ENCODE measurements around the gene KLF15.

Gene KLF15

DNA sequence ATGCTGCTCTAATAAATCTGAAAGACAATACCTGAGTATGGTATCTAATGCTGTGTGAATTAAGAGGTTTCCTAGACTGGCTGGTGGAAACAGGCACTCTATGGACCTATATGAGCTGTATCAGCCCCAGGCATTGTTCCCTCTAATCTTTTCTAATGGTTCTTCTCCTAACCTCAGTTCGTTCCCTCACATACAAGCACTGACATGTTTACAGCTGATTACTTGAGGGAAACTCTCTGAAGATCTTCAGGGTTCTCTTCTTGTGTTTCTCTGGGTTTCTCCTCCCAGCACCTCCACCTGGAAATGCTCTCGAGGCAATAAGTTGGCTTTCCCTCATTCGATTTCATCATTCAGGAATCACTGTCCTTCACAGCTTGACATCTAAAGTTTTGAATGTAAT, 52.9 kb downstream of the KLF15 start:
- no peak for DNase-seq

- DNase-seq, result no peak
These were observed 53.9 kb downstream of the KLF15 start for GRCh38 chr3:126303272-126303671.

DNA sequence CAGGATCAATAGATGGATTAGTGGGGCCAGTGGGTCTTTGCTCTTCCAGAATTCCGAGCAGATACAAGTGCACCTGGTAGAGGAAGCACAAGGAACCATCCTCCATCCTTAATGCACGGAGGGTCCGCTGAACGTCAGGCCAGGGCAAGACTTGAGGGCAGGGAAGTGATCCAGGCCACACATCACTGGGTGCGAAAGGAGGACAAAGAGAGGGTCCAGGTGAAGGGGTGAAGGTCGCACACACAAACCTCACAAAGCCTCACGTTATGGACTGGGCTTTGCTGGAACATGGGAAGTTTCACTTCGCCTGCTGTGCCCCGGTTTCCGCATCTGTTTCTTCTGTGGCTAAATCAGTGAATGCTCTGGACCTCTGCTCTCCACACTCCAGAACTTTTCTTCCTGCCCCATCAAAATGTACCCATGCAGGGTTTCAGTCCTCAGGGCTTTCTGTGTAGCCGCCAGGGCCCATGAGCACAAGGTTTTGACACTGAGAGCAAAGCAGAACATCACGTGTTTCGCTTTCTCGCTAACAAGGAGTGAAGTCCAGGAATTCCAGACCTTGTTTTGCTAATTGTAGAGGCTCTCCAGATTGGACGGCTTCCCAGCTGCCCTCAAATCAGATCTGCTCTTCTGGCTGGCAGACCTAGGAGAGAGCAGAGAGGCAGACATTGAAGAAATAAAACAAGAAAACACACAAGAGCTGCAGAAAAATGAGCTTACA, 56.3 kb downstream of the KLF15 start:
- no peak for DNase-seq

DNA sequence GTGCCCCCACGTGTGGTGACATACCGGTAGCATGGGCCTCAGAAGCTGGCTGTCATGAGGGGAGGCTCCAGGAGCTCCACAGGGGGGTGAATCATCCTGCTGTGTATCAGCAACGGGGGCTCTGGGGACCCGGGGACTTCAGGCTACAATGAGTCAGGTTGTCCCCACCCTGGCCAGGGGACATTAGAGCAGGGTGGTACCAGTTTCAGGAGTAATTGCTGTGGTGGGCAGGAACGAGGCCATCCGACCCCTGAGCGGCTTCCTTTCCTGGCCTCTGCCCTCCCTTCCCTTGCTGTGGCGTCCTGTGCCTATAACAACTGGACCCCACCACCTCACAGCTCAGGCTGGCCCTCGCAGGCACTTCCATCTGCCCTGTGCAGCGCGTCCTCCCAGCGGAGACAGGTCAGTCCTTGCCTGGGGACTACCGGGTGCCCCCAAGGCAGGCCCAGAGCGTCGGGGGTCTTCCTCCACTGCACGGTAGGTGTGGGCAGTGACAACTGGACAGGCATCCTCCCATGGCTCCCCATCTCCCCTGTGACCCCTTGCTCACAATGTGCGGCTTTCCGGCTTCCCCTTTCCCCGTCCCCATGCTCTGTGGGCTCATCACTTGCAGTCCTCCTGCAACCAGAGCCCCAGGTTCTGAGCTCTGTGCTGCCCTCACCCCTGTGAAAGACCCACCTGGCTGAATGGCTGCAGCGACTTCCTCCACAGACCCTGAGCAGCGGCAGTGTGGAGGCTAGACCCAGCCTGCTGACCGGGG, 57.0 kb downstream of the KLF15 start:
- no peak for DNase-seq

GRCh38 chr3:126295407-126295939, 61.7 kb downstream of the KLF15 start:
- DNase-seq, result no peak

GRCh38 chr3:126294211-126294808, 62.9 kb downstream of the KLF15 start:
- no peak for DNase-seq

- no peak for DNase-seq
These were observed 63.7 kb downstream of the KLF15 start for GRCh38 chr3:126293370-126294082.

All from eye (tissue), 1 donor.